GM18867 (cell line): ENCODE data around the gene GIT2.
A peak's percentile ranks its signal among the peaks of the same experiment; 100 is the strongest.
"Not testable (repeated sequence)": the region's sequence is repeated elsewhere in the genome, so short reads cannot be mapped to it uniquely, and the experiment has no call there.

Experiments
- ATAC-seq: cut with Tn5 transposase; IDR thresholded peaks from one replicate; pipeline ENCODE4 v1.9.1; 2021; ENCODE audit warnings: mild to moderate bottlenecking, moderate library complexity; ENCODE audit not compliant: unreplicated experiment

GIT2 gene

GRCh38 chr12:109995686-109996482 is at the start of gene GIT2:
TSS of gene GIT2 (minus strand) at chr12:109996368. CDS start at chr12:109996224, 144 bp downstream.
- ATAC-seq, result peak; percentile 57

- ATAC-seq, result no peak
Measured at GRCh38 chr12:110042264-110042663, 46.1 kb upstream of the GIT2 start.

GRCh38 chr12:110039085-110039807 is 43.1 kb upstream of the GIT2 start:
- no peak for ATAC-seq

- no peak for ATAC-seq
Measured at GRCh38 chr12:110038741-110039084, 42.5 kb upstream of the GIT2 start.

- ATAC-seq, result no peak
Measured at GRCh38 chr12:110037315-110037714, 41.1 kb upstream of the GIT2 start.

- ATAC-seq, result no peak
Measured at GRCh38 chr12:110035534-110036104, 39.5 kb upstream of the GIT2 start.

- ATAC-seq, result no peak
Measured at GRCh38 chr12:110033888-110034287, 37.7 kb upstream of the GIT2 start.

GRCh38 chr12:110029290-110029815 is 33.2 kb upstream of the GIT2 start:
- ATAC-seq, result no peak

GRCh38 chr12:110028323-110028722 is 32.2 kb upstream of the GIT2 start:
- no peak for ATAC-seq

GRCh38 chr12:110024051-110024450 is 27.9 kb upstream of the GIT2 start:
- ATAC-seq, result no peak

GRCh38 chr12:110023059-110023980 is 27.2 kb upstream of the GIT2 start:
- ATAC-seq, result no peak

GRCh38 chr12:110020956-110021355 is 24.8 kb upstream of the GIT2 start:
- ATAC-seq, result no peak

- no peak for ATAC-seq
Measured at GRCh38 chr12:110015132-110015531, 19.0 kb upstream of the GIT2 start.

- ATAC-seq, result no peak
Measured at GRCh38 chr12:110012659-110013058, 16.5 kb upstream of the GIT2 start.

- ATAC-seq, result peak; percentile 65
Measured at GRCh38 chr12:110012137-110012536, 16.0 kb upstream of the GIT2 start.

GRCh38 chr12:110010853-110011723 is 14.9 kb upstream of the GIT2 start:
- ATAC-seq, result peak; percentile 36

- ATAC-seq, result not testable (repeated sequence)
Measured at GRCh38 chr12:110008681-110009398, 12.7 kb upstream of the GIT2 start.

GRCh38 chr12:110007881-110008280 is 11.7 kb upstream of the GIT2 start:
- no peak for ATAC-seq

GRCh38 chr12:110006115-110006514 is 9.9 kb upstream of the GIT2 start:
- ATAC-seq, result no peak
